HG03432 (cell line): ENCODE data around the gene CAMSAP3.

ENCODE experiments used
- ATAC-seq: cut with Tn5 transposase; IDR thresholded peaks from one replicate; pipeline ENCODE4 v1.9.1; 2021; ENCODE audit warnings: mild to moderate bottlenecking, moderate library complexity; ENCODE audit not compliant: unreplicated experiment

CAMSAP3 gene

GRCh38 chr19:7646426-7646700 is 50.7 kb downstream of the CAMSAP3 start:
- no peak for ATAC-seq

DNA sequence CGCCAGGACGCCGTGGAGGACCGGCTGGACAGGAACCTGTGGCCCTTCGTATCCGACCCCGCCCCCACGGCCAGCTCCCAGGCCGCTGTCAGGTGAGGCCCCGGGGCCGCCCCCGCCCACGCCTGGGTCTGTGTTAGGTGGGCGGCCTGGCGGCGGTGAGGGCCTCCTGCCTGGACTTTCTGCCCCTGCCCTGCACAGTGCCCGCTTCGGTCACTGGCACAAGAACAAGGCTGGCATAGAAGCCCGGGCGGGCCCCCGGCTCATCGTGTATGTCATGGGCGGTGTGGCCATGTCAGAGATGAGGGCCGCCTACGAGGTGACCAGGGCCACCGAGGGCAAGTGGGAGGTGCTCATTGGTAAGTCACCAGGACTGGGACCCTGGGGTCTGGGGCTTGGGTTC is 51.5 kb downstream of the CAMSAP3 start:
- no peak for ATAC-seq

DNA sequence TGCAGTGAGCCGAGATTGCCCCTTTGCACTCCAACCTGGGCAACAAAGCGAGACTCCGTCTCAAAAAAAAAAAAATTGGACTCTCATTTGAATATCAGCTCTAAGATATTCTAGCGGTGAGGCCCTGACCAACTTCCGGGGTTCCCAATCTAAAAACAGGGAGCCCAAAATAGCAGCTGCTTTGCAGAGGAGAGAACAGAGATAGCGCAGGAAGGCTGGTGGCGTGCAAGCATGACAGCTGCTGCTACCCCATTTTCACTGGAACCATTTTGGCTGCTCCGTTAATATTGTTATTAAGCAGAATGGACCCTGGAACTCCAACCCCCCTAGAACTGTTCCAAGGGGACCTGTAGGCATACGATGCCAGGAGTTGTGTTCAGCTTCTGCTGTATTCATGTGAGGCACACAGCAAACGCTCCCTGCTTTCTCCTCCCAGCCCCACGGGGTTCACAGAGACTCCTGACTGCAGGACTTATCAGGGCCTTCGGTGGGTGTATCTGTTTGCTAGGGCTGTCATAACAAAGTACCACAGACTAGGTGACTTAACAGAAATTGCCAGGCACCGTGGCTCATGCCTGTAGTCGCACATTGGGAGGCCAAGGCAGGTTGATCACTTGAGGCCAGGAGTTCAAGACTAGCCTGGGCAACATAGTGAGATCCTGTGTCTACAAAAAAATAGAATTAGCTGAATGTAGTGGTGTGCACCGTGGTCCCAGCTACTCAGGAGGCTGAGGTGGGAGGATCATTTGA is 52.8 kb downstream of the CAMSAP3 start:
- no peak for ATAC-seq

DNA sequence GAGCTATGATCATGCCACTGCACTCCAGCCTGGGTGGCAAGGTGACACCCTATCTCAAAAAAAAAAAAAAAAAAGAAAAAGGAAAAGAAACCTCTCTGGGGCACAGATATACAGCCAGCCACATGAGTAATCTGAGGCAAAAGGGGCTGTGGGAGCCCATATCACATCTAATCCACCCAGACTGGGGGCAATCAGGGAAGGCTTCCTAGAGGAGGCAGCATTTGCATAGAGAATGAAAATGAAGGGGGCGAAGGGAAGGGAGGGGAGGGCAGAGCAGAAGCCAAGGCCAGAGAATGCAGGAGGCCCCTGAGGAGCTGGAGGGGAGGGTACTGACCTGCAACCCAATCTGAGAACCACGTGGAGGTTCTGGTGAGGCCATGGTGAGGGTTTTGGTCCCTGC is 54.5 kb downstream of the CAMSAP3 start:
- no peak for ATAC-seq

DNA sequence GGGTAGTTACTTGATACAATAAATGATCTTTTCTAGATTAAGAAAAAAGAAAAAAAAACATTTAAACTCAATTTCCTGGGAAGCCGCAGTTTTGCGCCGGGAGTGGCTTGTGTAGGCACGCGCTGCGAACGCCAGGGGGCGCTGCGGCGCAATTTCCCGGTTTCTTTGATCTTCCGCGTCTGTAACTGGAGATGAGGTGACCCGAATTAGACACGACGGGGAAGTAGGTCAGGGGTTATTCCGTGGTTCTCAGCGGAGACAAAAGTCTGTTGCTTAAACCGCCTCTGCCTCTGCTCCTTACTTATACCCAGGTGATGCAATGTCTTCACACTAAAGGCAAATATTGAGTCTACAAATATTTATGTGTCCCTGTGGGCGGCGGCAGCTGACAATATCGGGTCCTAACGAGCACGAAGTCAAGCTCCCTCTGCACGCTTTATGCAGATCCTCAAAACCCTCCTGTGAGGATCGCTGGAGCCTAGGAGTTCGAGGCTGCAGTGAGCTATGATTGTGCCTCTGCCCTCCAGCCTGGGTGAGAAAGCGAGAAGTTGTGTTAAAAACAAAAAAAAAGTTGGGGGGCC is 56.5 kb downstream of the CAMSAP3 start:
- no peak for ATAC-seq

- no peak for ATAC-seq
Observed at GRCh38 chr19:7654401-7654800, 58.7 kb downstream of the CAMSAP3 start.

DNA sequence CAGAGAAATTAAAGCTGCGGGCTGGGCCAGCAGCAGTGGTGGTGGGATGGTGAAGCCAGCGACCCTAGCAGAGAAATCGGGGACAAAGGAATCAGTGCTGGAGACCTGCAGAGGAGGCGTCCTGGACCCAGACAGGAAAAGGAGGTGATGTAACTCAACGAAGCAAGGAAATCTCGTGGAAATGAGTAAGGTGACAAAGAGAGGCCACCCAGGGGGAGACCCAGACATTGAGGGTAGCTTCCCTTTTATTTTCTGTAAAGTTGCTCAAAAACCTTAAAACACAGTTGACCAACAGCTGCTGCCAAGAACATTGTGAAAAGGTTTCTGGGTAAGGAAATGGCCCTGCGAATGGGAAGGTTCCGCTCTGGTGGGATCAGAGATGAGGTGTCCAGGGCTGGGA is 59.9 kb downstream of the CAMSAP3 start:
- ATAC-seq = no peak

- no peak for ATAC-seq
Observed at GRCh38 chr19:7657131-7657751, 61.6 kb downstream of the CAMSAP3 start.

DNA sequence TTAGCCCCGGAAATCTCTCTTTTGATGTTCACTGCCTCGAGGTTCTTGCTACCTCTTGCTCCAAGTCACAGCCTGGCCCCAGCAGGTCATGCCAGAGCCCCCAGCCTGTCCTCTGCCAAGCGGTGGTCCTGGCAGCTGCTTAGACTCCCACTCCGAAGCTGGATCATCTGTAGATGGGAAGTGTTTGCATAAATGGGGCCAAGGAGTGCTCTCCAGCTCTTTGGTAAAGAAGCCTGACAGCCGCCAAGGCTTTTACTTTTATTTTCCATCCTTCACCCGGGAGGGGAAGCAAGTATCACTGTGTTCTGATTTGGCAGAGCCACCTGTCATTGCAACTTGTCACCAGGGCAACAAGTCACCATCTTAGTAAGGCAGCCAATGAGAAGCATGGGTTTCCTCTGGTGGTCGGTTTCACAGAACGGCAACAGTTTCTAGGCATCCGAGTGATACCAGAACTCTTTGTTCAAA is 62.6 kb downstream of the CAMSAP3 start:
- peak; percentile 68 for ATAC-seq

- no peak for ATAC-seq
Observed at GRCh38 chr19:7661744-7662538, 66.3 kb downstream of the CAMSAP3 start.

GRCh38 chr19:7662657-7663056 is 67.0 kb downstream of the CAMSAP3 start:
- ATAC-seq = no peak

DNA sequence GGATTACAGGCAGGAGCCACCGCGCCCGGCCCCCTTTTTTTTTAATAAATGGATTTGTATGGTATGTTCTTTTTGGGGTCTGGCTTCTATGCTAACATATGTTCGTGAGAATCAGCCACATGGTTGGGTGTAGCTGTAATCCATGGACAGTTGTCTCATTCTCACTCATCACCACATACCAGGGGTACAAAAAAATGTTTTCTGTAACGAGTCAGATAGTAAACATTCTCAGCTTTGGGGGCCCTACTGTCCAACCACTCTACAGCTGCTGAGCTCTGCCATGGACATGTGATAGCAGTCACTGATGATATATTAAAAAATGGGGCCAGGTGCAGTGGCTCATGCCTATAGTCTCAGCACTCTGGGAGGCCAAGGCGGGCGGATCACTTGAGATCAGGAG is 68.0 kb downstream of the CAMSAP3 start:
- no peak for ATAC-seq

GRCh38 chr19:7665076-7665475 is 69.4 kb downstream of the CAMSAP3 start:
- ATAC-seq = no peak
